Measurements from ENCODE around the gene RBFOX1. TPM values are rescaled to one million over a fixed set of nuclear protein-coding genes. Genes with fewer than 3 reads are reported as not detected.

RBFOX1 gene
- total RNA-seq, 1 experiment from 2014 or later, result 0.07 TPM

GRCh38 chr16:7680296-7680695 is 347.7 kb downstream of the RBFOX1 start:
- no peak for DNase-seq (ENCODE audit: low read depth)

- no peak for DNase-seq (ENCODE audit: low read depth)
Observed at GRCh38 chr16:7688811-7689210, 356.2 kb downstream of the RBFOX1 start.

GRCh38 chr16:7689234-7689633 is 356.6 kb downstream of the RBFOX1 start:
- DNase-seq (ENCODE audit: low read depth), result no peak

GRCh38 chr16:7691533-7691932 is 358.9 kb downstream of the RBFOX1 start:
- no peak for DNase-seq (ENCODE audit: low read depth)

- DNase-seq (ENCODE audit: low read depth), result no peak
Observed at GRCh38 chr16:7703672-7704071, 371.0 kb downstream of the RBFOX1 start.

- no peak for DNase-seq (ENCODE audit: low read depth)
Observed at GRCh38 chr16:7705885-7706284, 373.2 kb downstream of the RBFOX1 start.

- DNase-seq (ENCODE audit: low read depth), result no peak
Observed at GRCh38 chr16:7709186-7709585, 376.5 kb downstream of the RBFOX1 start.

- no peak for DNase-seq (ENCODE audit: low read depth)
Observed at GRCh38 chr16:7713244-7713643, 380.6 kb downstream of the RBFOX1 start.

GRCh38 chr16:7714775-7715174 is 382.1 kb downstream of the RBFOX1 start:
- DNase-seq (ENCODE audit: low read depth), result no peak

- no peak for DNase-seq (ENCODE audit: low read depth)
Observed at GRCh38 chr16:7716660-7717550, 384.3 kb downstream of the RBFOX1 start.

GRCh38 chr16:7722761-7723160 is 390.1 kb downstream of the RBFOX1 start:
- DNase-seq (ENCODE audit: low read depth), result no peak

GRCh38 chr16:7731141-7731540 is 398.5 kb downstream of the RBFOX1 start:
- DNase-seq (ENCODE audit: low read depth), result no peak

- DNase-seq (ENCODE audit: low read depth), result no peak
Observed at GRCh38 chr16:7736138-7736665, 403.6 kb downstream of the RBFOX1 start.

GRCh38 chr16:7742626-7743025 is 410.0 kb downstream of the RBFOX1 start:
- DNase-seq (ENCODE audit: low read depth), result no peak

GRCh38 chr16:7744546-7745264 is 412.1 kb downstream of the RBFOX1 start:
- DNase-seq (ENCODE audit: low read depth), result no peak

GRCh38 chr16:7745276-7745675 is 412.6 kb downstream of the RBFOX1 start:
- no peak for DNase-seq (ENCODE audit: low read depth)

GRCh38 chr16:7746941-7747340 is 414.3 kb downstream of the RBFOX1 start:
- DNase-seq (ENCODE audit: low read depth), result no peak

GRCh38 chr16:7748522-7748921 is 415.9 kb downstream of the RBFOX1 start:
- no peak for DNase-seq (ENCODE audit: low read depth)

- no peak for DNase-seq (ENCODE audit: low read depth)
Observed at GRCh38 chr16:7755347-7755882, 422.8 kb downstream of the RBFOX1 start.
